GM11168 (cell line): ENCODE results near the gene RNF168.

Source experiments
- in situ Hi-C: fragments of 300-500 bp; cut with MboI; formaldehyde crosslinking; loops from one replicate; pipeline ENCODE4 v1.12.0; 2022; ENCODE audit warnings: low sequenced_read_pairs; ENCODE audit not compliant: unreplicated experiment

Gene RNF168

DNA sequence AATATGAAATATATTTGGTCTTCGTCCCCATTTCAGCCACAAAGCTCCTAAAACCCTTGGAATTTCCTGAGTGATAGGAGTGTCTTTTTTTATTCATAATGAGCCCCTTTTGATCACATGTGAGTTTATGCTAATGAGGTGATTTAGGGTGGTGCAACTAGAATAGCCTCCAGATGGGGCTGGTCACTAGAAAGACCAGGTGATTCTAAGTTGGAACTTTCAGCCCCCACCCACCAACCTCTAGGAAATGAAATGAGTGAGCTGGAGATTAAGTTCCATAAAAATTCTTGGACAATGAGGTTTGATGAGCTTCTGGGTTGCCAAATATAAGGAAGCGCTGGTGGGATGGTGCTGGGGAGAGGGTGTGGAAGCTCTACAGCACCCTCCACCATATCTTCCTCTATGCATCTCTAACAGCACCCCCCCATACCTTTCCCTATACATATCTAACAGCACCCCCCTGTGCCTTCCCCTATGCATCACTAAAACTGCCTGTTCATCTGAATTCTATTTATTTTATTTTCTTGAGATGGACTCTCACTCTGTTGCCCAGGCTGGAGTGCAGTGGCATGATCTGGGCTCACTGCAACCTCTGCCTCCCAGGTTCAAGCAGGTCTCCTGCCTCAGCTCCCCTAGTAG is 13.7 kb upstream of the RNF168 start:
- in situ Hi-C loops = loop anchor here (25.0 kb wide), 1 partner anchor 455 kb away; no protein-coding TSS in a partner anchor

DNA sequence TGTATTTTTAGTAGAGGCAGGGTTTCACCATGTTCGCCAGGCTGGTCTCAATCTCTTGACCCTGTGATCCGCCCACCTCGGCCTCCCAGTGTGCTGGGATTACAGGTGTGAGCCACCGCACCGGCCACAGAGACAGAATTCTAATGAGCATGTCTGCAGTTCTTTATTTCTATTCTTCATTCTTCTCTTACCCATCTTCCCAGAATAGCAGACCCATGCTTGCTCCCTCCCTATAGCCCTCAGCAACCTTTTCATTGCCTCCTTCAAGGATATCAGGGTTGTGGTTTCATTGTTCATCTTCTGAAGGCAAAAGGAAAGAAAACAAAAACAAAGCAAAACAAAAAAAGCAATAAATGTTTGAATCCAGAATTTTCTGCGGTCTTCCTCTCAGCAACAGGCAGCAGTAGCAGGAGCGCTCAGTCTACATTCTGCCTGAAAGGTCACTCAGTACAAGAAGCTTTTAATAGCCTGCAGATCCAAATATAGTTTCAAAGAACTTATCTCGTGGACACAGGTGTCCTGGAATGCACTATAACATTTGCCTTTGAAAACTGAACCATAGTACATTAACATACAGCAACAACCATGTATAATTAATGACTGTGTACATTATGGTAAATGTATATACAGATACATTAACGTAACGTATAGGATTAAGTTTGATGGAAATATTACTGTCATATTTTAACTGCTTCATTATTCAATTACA is 11.5 kb upstream of the RNF168 start, which contains the start of gene SMCO1:
SMCO1 (minus strand) TSS at position 434 of the 709 bp plus-strand sequence; CDS start at position 297, 137 bp downstream.
- in situ Hi-C loops = loop anchor here (25.0 kb wide), 1 partner anchor 453 kb away; no protein-coding TSS in a partner anchor

DNA sequence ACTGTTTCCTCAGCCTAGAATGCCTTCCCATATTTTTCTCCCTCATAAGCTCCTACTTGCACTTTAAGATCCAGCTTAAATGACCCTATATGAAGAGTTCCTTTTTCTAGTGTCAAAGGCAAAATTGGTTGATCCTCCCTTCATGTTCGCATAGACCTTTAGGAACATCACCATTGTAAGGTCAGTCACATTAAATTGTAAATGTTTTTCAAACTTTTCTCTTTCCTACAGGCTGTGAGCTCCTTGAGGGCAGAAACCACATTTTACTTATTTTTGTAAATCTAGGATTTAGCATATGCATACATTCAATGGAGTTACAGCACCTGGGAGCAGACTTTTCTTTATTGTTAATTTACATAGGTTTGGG is 10.8 kb upstream of the RNF168 start:
- in situ Hi-C loops = loop anchor here (25.0 kb wide), 1 partner anchor 452 kb away; no protein-coding TSS in a partner anchor

DNA sequence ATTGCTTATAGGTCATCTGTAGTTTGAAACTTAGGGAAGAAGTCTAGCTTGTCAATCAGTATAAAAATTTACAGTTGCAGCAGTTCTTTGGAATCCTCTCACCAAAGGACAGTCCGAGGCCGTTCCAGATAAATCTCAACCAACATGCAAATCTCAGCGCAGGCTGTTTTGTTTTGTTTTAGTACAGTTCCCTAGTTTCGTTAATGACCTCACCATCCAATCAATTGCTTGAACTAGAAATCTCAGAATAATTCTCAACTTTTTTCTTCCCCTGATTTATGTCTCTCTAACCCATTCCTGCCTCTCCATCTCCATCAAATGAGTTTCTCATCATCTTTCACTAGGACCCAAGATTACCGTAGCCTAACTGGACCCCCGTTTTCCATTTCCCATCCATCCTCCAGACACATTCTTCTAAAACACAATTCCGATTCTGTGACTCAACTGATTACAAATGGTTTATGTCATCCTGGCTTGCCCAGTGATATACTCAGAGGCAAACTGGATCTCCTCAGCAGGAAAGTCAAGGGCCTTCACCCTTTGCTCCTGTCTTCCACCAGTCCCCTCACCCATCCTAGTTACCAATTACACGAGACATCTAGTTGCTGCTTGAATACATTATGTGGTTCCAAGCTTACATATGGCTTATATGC is 10.3 kb upstream of the RNF168 start:
- in situ Hi-C loops = loop anchor here (25.0 kb wide), 1 partner anchor 452 kb away; no protein-coding TSS in a partner anchor

DNA sequence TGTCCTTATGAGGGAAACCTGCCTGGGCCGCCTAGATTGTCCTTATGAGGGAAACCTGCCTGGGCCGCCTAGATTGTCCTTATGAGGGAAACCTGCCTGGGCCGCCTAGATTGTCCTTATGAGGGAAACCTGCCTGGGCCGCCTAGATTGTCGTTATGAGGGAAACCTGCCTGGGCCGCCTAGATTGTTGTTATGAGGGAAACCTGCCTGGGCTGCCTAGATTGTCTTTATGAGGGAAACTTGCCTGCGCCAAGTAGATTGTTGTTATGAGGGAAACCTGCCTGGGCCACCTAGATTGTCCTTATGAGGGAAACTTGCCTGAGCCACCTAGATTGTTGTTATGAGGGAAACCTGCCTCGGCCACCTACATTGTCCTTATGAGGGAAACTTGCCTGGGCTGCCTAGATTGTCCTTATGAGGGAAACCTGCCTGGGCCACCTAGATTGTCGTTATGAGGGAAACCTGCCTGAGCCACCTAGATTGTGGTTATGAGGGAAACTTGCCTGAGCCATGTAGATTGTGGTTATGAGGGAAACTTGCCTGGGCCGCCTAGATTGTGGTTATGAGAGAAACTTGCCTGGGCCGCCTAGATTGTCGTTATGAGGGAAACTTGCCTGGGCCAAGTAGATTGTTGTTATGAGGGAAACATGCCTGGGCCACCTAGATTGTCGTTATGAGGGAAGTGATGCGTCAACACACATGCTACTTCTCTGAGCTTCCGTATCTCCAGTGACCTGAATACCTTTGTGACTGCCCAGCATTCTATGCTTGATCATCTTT is 8.3 kb upstream of the RNF168 start:
- in situ Hi-C loops = loop anchor here (25.0 kb wide), 1 partner anchor 450 kb away; no protein-coding TSS in a partner anchor

DNA sequence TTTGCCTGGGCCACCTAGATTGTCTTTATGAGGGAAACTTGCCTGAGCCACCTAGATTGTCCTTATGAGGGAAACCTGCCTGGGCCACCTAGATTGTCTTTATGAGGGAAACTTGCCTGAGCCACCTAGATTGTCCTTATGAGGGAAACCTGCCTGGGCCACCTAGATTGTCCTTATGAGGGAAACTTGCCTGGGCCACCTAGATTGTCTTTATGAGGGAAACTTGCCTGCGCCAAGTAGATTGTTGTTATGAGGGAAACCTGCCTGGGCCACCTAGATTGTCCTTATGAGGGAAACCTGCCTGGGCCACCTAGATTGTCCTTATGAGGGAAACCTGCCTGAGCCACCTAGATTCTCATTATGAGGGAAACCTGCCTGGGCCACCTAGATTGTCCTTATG is 7.5 kb upstream of the RNF168 start:
- in situ Hi-C loops = loop anchor here (25.0 kb wide), 1 partner anchor 449 kb away; no protein-coding TSS in a partner anchor

DNA sequence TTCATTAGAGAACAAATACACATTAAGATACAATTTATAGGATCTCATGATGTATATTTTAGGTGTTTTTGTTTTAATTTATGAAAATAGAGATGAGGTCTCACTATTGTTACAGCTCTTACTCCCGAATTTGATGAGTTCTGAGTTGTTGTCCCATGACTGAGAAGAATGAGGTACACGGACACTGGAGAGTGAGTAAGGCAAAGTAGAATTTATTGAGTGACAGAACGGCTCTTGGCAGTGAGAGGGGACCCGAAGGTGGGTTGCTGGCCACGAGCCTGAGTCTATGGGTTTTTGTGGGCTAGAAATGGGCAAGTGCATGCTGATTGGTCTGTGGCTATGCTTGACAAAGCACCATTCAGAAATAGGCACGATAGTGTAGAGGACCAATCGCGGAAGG is 3.1 kb upstream of the RNF168 start:
- in situ Hi-C loops = loop anchor here (25.0 kb wide), 1 partner anchor 444 kb away; no protein-coding TSS in a partner anchor

DNA sequence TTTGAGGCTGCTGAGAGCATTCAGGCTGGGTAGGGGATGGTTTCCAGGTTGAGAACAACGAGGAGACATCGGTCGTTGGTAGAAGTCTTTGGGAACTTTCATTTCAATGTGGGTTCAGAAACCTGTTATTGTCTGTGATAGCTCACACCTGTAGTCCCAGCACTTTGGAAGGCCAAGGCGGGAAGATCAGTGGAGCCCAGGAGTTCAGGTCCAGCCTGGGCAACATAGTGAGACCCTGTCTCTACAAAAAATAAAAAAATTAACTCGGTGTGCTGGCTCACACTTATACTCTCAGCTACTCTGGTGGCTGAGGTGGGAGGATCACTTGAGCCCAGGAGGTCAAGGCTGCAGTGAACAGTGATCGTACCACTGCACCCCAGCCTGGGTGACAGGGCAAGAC is 988 bp upstream of the RNF168 start:
- in situ Hi-C loops = loop anchor here (25.0 kb wide), 1 partner anchor 442 kb away; no protein-coding TSS in a partner anchor

DNA sequence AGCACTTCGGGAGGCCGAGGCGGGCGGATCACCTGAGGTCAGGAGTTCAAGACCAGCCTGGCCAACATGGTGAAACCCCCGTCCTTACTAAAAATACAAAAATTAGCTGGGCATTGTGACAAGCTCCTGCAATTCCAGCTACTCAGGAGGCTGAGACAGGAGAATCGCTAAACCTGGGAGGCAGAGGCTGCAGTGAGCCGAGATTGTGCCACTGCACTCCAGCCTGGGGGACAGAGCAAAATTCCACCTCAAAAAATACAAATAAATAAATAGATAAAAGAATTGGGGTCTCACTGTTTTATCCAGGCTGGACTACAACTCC is 470 bp upstream of the RNF168 start:
- in situ Hi-C loops = loop anchor here (25.0 kb wide), 1 partner anchor 442 kb away; no protein-coding TSS in a partner anchor

DNA sequence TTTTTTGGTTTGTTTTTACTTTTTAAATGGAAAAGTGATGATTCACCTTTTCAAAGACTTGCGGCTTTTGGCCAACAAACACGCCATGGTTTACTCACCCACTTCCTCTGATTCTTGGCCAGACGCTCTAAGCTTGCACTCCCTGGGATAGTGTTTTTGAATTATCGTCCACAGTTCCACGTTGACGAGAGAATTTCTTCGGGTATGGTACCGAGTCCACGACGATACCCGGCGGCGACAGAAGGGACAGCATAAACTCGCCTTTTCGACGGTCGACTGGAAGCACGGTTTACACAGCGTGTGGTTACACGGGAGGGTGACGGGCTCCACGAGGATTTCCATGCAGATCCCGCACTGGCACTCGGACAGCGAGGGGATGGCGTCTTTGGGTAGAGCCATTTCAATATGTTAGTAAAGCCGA is 783 bp downstream of the RNF168 start:
- in situ Hi-C loops = loop anchor here (25.0 kb wide), 1 partner anchor 440 kb away; no protein-coding TSS in a partner anchor

DNA sequence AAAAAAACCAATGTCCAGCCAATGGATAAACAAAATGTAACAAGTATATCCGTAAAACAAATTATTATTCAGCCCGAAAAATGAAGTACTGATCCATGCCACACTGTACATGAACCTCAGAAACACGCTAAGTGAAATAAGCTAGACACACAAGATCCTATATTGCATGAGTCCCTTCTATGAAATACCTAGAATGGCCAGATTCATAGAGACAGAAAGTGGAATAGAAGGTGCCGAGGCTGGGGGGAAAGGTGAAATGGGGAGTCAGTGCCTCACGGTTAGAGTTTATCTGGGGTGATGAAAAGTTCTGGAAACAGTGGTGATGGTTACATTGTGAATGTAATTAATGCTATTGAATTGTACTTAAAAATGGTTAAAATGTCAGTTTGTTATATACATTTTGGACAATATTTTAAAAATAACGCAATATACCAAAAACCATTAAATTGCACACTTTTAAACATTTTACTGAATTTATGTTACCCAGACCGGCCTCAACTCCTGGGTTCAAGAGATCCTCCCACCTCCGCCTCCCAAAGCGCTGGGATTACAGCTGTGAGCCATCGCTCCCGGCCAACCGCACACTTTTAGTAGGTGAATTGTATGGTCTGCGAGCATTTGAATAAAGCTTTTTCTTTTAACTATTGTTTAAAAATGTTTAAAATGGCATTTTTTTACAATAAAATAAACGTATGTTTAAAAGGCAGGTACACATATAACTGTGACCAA is 2.1 kb downstream of the RNF168 start:
- in situ Hi-C loops = loop anchor here (25.0 kb wide), 1 partner anchor 439 kb away; no protein-coding TSS in a partner anchor

DNA sequence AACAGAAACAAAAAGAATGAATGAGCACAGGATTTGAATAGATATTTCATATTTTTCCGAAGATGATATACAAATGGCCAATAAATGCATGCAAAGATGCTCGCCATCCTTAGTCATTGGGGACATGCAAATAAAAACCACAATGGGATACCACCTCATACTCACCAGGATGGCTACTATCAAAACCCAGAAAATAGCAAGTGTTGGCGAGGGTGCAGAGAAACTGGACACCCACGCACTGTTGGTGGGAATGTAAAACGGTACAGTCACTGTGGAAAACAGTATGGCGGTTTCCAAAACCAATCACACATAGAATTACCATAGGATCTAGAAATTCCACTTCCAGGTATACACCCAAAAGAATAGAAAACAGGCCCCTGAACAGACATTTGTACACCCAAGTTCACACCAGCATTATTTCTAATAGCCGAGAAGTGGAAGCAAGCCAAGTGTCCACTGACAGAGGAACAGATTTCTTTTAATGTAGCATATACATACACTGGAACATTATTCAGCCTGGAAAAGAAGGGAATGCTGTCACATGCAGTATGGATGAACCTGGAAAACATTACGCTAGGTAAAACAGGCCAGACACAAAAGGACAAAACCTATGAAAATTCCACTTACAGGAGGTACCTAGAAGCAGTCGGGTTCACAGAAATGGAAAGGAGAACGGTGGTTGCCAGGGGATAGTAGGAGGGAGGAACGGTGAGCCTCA is 3.6 kb downstream of the RNF168 start:
- in situ Hi-C loops = loop anchor here (25.0 kb wide), 1 partner anchor 438 kb away; no protein-coding TSS in a partner anchor

DNA sequence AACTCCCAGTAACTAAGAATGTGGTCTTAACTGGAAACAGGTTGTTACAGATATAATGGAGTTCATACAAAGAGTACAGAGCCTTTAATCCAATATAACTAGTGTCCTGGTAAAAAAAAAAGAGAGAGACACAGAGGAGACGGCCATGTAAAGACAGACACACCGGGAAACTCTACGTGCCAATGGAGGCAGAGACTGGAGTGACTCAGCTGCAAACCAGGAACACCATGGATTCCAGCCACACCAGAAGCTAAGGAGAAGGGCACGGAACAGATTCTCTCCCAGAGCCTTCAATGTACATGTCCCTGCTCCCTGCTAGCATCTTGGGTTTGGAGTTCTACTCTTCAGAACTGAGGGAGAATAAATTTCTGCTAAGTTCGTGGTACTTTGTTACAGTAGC is 4.5 kb downstream of the RNF168 start:
- in situ Hi-C loops = no loop called here

DNA sequence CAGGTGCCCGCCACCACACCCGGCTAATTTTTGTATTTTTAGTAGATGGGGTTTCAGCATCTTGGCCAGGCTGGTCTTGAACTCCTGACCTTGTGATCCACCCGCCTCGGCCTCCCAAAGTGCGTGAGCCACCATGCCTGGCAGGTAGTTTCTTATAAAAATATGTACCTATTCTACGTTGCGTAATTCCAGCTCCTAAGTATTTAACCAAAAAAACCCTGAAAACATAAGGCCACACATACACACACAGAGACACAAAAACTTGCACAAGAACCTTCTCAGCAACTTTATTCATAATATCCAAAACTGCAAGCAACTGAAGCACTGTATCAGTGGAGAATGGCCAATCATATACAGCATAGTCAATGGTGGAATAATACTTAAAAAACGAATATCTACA is 5.3 kb downstream of the RNF168 start:
- in situ Hi-C loops = no loop called here

DNA sequence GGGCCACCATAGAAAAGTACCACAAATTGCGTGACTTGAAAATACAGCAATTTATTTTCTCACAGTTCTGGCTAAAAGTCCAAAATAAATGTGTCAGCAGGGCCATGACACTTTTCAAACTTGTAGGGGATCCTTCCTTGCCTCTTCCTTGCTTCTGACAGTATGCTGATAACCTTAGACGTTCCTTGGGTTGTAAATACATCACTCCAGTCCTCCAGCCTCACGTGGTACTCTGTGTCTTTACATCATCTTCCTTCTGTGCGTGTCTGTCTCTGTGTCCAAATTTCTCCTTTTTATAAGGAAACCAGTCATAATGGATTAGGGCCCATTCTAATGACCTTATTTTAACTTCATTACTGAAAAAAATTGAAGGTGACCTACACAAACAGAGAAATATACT is 7.4 kb downstream of the RNF168 start:
- in situ Hi-C loops = no loop called here

DNA sequence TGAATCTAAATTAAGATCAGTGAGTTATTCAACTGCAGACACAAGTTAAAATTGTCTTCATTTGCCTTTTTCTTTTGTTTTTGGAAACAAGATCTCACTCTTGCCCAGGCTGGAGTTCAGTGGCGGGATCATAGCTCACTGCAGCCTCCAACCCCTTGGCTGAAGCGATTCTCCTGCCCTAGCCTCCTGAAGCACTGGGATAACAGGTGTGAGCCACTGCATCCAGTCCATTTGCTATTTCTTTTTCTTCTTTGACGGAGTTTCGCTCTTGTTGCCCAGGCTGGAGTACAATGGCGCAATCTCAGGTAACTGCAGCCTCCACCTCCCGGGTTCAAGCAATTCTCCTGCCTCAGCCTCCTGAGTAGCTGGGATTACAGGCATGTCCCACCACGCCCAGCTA is 10.3 kb downstream of the RNF168 start:
- in situ Hi-C loops = no loop called here

DNA sequence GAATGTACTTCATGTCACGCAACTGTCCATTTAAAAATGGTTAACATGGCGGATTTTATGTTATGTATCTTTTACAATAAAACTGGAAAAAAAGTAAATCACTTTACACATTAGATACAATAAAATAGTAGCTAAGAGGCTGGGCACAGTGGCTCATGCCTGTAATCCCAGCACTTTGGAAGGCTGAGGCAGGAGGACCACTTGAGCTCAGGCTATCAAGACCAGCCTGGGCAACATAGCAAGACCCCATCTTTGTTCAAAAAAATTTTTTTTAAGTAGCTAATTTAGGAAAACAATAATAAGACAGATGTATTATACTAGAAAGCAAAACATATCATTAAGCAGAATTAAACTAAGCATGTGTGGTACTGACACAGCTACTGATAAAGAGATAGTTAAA is 11.5 kb downstream of the RNF168 start:
- in situ Hi-C loops = no loop called here

DNA sequence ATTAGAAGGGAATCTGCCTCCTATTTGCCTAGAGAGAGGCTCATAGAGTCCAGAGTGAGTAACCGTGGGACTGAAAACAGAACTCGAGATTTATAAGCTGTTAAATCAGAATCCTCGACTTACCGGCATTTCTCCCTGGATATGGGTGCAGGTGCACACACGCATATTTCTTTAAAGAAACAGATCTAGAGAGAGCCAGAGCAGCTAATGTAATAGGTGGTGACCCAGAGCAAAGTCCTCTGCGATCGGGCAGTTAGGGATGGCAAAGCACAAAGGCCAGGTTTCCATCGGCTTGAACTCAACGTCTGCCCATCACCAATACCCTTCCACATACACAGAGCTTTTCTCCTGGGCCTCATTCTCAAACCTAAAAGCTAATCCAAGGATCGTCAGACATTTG is 13.8 kb downstream of the RNF168 start:
- in situ Hi-C loops = no loop called here

DNA sequence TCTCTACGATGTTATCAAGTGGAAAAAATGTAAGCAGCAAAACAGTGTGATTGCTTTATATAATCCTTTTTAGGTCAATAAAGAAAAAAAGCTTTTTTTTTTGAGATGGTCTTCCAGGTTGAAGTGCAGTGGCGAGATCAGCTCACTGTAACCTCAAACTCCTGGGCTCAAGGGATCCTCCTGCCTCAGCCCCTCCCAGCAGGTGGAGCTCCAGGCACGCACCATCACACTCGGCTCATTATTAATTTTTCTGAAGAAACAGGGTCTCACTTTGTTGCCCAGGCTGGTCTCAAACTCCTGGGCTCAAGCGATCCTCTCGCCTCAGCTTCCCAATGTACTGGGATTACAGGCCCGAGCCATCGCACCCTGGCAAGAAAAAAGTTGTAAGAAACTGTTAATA is 17.3 kb downstream of the RNF168 start:
- in situ Hi-C loops = no loop called here
